ENCODE results near the gene ASTN2. TPM values are rescaled to one million over a fixed set of nuclear protein-coding genes. Genes with fewer than 3 reads are reported as not detected.

Gene ASTN2
- total and polyA plus RNA-seq, 2 donors (not counting 3 experiments of a cell fraction or from before 2014, with no cell fraction given): 1.0 to 1.9 TPM

DNA sequence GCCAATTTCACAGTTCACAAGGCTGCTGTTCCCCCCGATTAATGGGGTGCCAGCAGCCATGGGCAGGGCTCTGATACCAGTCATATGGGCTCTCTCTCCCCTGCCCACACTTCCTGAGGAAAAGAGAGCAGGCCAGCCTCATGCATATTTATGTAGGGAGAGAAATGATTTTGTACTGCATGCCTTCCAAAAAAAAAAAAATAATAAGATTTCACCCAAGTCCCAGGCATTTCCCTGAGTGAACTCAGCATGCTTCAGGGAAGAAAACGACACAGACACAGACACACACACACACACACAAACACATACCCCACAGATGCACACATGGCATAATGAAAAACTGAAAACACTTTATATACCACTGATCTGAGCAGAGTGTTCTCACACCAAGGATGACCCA lies 232.8 kb downstream of the ASTN2 start:
- Histone ChIP-seq H3K4me3 (replicated peaks in 1 of 3; ENCODE audit: insufficient read depth in 1 of 3, low read depth in 1 of 3, low read length in 3 of 3) (no peak overlapping the region), H3K4me1 (ENCODE audit: control insufficient read depth, extremely low read depth, insufficient read depth, low read length) (no peaks in the 10 kb centered on the region), H2AFZ (ENCODE audit: low read depth, low read length) (no peak overlapping the region), H3K9me1 (replicated peaks; ENCODE audit: control insufficient read depth, extremely low read depth, insufficient read depth, low read length) (no peaks in the 10 kb centered on the region), H3K9ac (replicated peaks; ENCODE audit: extremely low read depth, insufficient read depth, low read length) (no peak overlapping the region), H3K36me3 (ENCODE audit: control insufficient read depth in 2 of 2, extremely low read depth in 1 of 2, insufficient read depth in 2 of 2, low read length in 2 of 2) (no peaks in the 10 kb centered on the region), H3K27me3 (ENCODE audit: control insufficient read depth in 2 of 2, insufficient read depth in 2 of 2, low read length in 2 of 2) (no peaks in the 10 kb centered on the region), H3K27ac (ENCODE audit: insufficient read depth, low read depth, low read length) (no peak overlapping the region), H4K20me1 (replicated peaks; ENCODE audit: control insufficient read depth, extremely low read depth, insufficient read depth, low read length) (no peaks in the 10 kb centered on the region), H3K79me2 (ENCODE audit: control insufficient read depth, insufficient read depth, low read length) (no peaks in the 10 kb centered on the region), H3K4me2 (ENCODE audit: insufficient read depth, low read length) (no peak overlapping the region), H3K9me3 (replicated peaks; ENCODE audit: control insufficient read depth, insufficient read depth, low read length) (peaks cover 6% of the 10 kb centered on the region)
- DNase-seq (ENCODE audit: low read depth, low spot score) (no peak), FAIRE-seq (no peak)
- ChIA-PET CTCF (no interaction called here), POLR2A (no interaction called here)
- intact Hi-C loops (cut with micrococcal nuclease): no loop called here
- BruUV-seq (replicated peaks): no TSS peak
- TF ChIP-seq POLR2AphosphoS5 (IDR thresholded peaks at IDR 0.05; ENCODE audit: insufficient read depth, low read depth, low read length) (no peak), MYC (IDR thresholded peaks at IDR 0.05; ENCODE audit: low read depth, low read length) (no peak), GATA2 (IDR thresholded peaks at IDR 0.05; ENCODE audit: insufficient read depth, insufficient read length, low read depth, low read length) (no peak), EZH2 (IDR thresholded peaks at IDR 0.05; ENCODE audit: borderline replicate concordance, low read depth, low read length, severe bottlenecking) (no peak), FOS (IDR thresholded peaks at IDR 0.05; ENCODE audit: borderline replicate concordance, insufficient read depth, low read length) (no peak), JUN (IDR thresholded peaks at IDR 0.05; ENCODE audit: borderline replicate concordance, insufficient read depth, insufficient read length, low read depth) (no peak), POLR2A (IDR thresholded peaks at IDR 0.05; ENCODE audit: low read depth, low read length) (no peak)
- TF ChIP-seq, protein P1, sequence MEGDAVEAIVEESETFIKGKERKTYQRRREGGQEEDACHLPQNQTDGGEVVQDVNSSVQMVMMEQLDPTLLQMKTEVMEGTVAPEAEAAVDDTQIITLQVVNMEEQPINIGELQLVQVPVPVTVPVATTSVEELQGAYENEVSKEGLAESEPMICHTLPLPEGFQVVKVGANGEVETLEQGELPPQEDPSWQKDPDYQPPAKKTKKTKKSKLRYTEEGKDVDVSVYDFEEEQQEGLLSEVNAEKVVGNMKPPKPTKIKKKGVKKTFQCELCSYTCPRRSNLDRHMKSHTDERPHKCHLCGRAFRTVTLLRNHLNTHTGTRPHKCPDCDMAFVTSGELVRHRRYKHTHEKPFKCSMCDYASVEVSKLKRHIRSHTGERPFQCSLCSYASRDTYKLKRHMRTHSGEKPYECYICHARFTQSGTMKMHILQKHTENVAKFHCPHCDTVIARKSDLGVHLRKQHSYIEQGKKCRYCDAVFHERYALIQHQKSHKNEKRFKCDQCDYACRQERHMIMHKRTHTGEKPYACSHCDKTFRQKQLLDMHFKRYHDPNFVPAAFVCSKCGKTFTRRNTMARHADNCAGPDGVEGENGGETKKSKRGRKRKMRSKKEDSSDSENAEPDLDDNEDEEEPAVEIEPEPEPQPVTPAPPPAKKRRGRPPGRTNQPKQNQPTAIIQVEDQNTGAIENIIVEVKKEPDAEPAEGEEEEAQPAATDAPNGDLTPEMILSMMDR (IDR thresholded peaks at IDR 0.05; ENCODE audit: extremely low read depth in 1 of 2, insufficient read depth in 1 of 2, low read depth in 1 of 2, low read length in 2 of 2): no peak
- TF ChIP-seq, protein P2, sequence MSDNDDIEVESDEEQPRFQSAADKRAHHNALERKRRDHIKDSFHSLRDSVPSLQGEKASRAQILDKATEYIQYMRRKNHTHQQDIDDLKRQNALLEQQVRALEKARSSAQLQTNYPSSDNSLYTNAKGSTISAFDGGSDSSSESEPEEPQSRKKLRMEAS (IDR thresholded peaks at IDR 0.05; ENCODE audit: insufficient read depth, insufficient read length): no peak
- dilution Hi-C loops (cut with MboI; ENCODE audit: extremely low pct_ligation_motif_present, low sequenced_read_pairs): no loop called here

Measured in endothelial cell of umbilical vein (primary cell).